B cell (primary cell): Measurements from ENCODE around the gene PKP2. TPM values are rescaled to one million over a fixed set of nuclear protein-coding genes. Genes with fewer than 3 reads are reported as not detected.

Source experiments
- ATAC-seq: fragments of 200-7000 bp; cut with Tn5 transposase; one replicate; pipeline ENCODE4 v1.10.0; 2021; ENCODE audit warnings: low read depth, mild to moderate bottlenecking, moderate number of reproducible peaks, moderate library complexity
- CTCF ChIA-PET: fragments of 350-600 bp; sonication (Branson Sonifier 250); formaldehyde crosslinking; loops from one replicate; lab custom pipeline; 2021; ENCODE audit warnings: antibody characterized with exemption, inconsistent platforms; lab: Charles Lee
- POLR2A ChIA-PET: fragments of 350-600 bp; sonication (Branson Sonifier 250); formaldehyde crosslinking; loops from one replicate; lab custom pipeline; 2021; ENCODE audit warnings: antibody characterized with exemption; lab: Charles Lee
- DNase-seq: peaks from one replicate; pipeline ENCODE4 v3.0.0; 2013
- H2AFZ ChIP-seq: 2 replicates; pipeline ENCODE4 v1.6.1; 2012; ENCODE audit warnings: mild to moderate bottlenecking, low read depth, low read length; ENCODE audit not compliant: insufficient read depth, poor library complexity, severe bottlenecking
- H3K27ac ChIP-seq, 2 donors: 1 replicate in 1 of 2; 2 replicates in 1 of 2; pipeline ENCODE4 v1.5.1; 2012 to 2013; ENCODE audit warnings: low read length in 2 of 2, mild to moderate bottlenecking in 2 of 2, moderate library complexity in 1 of 2
- H3K27me3 ChIP-seq, 4 experiments: fragments of 200-600 bp in 1 of 4; sonication (generic) in 1 of 4; replicated peaks in 1 of 4; 1 replicate in 2 of 4; 2 replicates in 2 of 4; pipeline versions ENCODE4 v1.6.1 to v1.7.0; 2013 to 2016; ENCODE audit warnings: low read length in 3 of 4, mild to moderate bottlenecking in 2 of 4, mixed read lengths in 1 of 4, moderate library complexity in 1 of 4; ENCODE audit not compliant: insufficient read depth in 4 of 4, control insufficient read depth in 3 of 4; ENCODE audit errors: control extremely low read depth in 1 of 4
- H3K36me3 ChIP-seq, 2 experiments: replicated peaks in 1 of 2; 1 replicate in 1 of 2; 2 replicates in 1 of 2; pipeline versions ENCODE4 v1.6.1 to v1.7.1; 2013; ENCODE audit warnings: low read length in 1 of 2; ENCODE audit not compliant: insufficient read depth in 2 of 2, control insufficient read depth in 1 of 2; ENCODE audit errors: control extremely low read depth in 1 of 2, extremely low read depth in 1 of 2
- H3K4me1 ChIP-seq, 2 donors: fragments of 200-600 bp in 1 of 2; sonication (generic) in 1 of 2; 1 replicate in 1 of 2; 2 replicates in 1 of 2; pipeline versions ENCODE4 v1.5.1 to v1.6.1; 2013 to 2017; ENCODE audit warnings: low read length in 2 of 2; ENCODE audit not compliant: control insufficient read depth in 2 of 2, insufficient read depth in 2 of 2
- H3K4me2 ChIP-seq: replicated peaks from 2 replicates; pipeline ENCODE3; 2012; ENCODE audit warnings: mild to moderate bottlenecking, low read depth, low read length; ENCODE audit not compliant: poor library complexity, severe bottlenecking
- H3K4me3 ChIP-seq, 5 experiments: fragments of 200-600 bp in 1 of 5; sonication (generic) in 1 of 5; 1 replicate in 3 of 5; 2 replicates in 2 of 5; pipeline versions ENCODE4 v1.5.1 to v1.7.0; 2011 to 2016; ENCODE audit warnings: low read length in 4 of 5, mild to moderate bottlenecking in 4 of 5, low read depth in 2 of 5, control low read depth in 1 of 5, moderate library complexity in 1 of 5; ENCODE audit not compliant: insufficient read depth in 1 of 5; ENCODE audit errors: control extremely low read depth in 1 of 5, extremely low read depth in 1 of 5
- H3K79me2 ChIP-seq: fragments of 200-600 bp; sonication (generic); one replicate; pipeline ENCODE4 v1.6.0; 2016; ENCODE audit warnings: low read length; ENCODE audit not compliant: control insufficient read depth, insufficient read depth
- H3K9ac ChIP-seq: fragments of 200-600 bp; sonication (generic); 2 replicates; pipeline ENCODE4 v1.6.1; 2017; ENCODE audit warnings: mild to moderate bottlenecking, low read length, moderate library complexity
- H3K9me3 ChIP-seq, 3 donors: one replicate each; pipeline versions ENCODE4 v1.6.1 to v1.7.1; 2013; ENCODE audit warnings: low read length in 2 of 3; ENCODE audit not compliant: control insufficient read depth in 2 of 3, insufficient read depth in 1 of 3; ENCODE audit errors: control extremely low read depth in 1 of 3
- H4K20me1 ChIP-seq: 2 replicates; pipeline ENCODE4 v1.6.0; 2012; ENCODE audit warnings: mild to moderate bottlenecking, low read length; ENCODE audit not compliant: insufficient read depth, control insufficient read depth, poor library complexity, severe bottlenecking
- H3K27ac Mint-ChIP-seq: one replicate; pipeline ENCODE4 v1.8.0; 2021; ENCODE audit warnings: mixed read lengths
- H3K27me3 Mint-ChIP-seq: one replicate; pipeline ENCODE4 v1.8.0; 2021; ENCODE audit warnings: mixed read lengths
- H3K4me1 Mint-ChIP-seq: one replicate; pipeline ENCODE4 v1.8.0; 2021; ENCODE audit warnings: mixed read lengths
- H3K4me3 Mint-ChIP-seq: one replicate; pipeline ENCODE4 v1.8.0; 2021; ENCODE audit warnings: mixed read lengths
- H3K9me3 Mint-ChIP-seq: one replicate; pipeline ENCODE4 v1.8.0; 2022; ENCODE audit warnings: mixed read lengths; ENCODE audit not compliant: insufficient read depth
- EZH2 ChIP-seq: IDR thresholded peaks from 2 replicates; pipeline ENCODE4 v1.6.1; 2012; ENCODE audit warnings: borderline replicate concordance, low read depth, mild to moderate bottlenecking, moderate library complexity, low read length; ENCODE audit not compliant: insufficient read depth, poor library complexity, severe bottlenecking
- WGBS: methylation state at CpG from one replicate; pipeline ENCODE4 v1.1.5; 2013; ENCODE audit warnings: missing lambda C conversion rate; ENCODE audit not compliant: insufficient coverage; 5-methylcytosine and 5-hydroxymethylcytosine counted together
- intact Hi-C: fragments of 100-400 bp; cut with micrococcal nuclease; formaldehyde crosslinking; loops from one replicate; pipeline ENCODE4 v1.10.0; 2022
- polyA plus RNA-seq: library from polyadenylated mRNA; depleted of rRNA; stranded (reverse); fragments of >200 nt; gene quantifications from 2 replicates; pipeline ENCODE4 v1.2.3, GENCODE V29; 2012
- total RNA-seq, 2 donors: library from RNA; stranded (reverse); fragments of 120-200 nt in 1 of 2; gene quantifications; 1 replicate in 1 of 2; 2 replicates in 1 of 2; pipeline versions ENCODE4 v1.2.3 to v1.2.4, GENCODE V29; 2013 to 2022
- TF ChIP-seq, protein P1 (sequence below): fragments of 200-600 bp; IDR thresholded peaks from one replicate; pipeline ENCODE4 v1.8.0; 2022; ENCODE audit warnings: antibody characterized with exemption, mild to moderate bottlenecking

Gene PKP2
- total and polyA plus RNA-seq, 2 donors (not counting 1 experiment from before 2014, with no cell fraction given) = not detected

DNA sequence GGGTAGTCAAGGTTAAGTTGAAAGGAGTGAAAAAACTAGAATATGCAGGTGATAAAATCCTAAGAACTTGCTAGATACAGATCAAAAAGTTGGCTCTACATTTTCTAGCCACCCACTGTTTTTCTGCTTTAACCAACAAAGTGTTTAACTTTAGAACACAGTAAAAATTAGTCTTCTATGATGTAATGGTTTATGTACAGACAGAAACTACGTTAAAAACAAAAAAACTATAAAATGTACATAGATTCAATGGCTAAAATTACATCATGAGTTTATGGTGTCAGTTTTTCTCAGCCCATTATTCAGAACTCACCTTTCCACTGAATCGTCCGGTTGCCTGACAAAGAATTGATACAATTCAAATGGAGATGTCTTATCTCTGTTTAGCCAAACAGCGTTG is 143.0 kb downstream of the PKP2 start:
- H3K27ac ChIP-seq = peak overlapping the region in 1 of 2 donors; percentile 65
- intact Hi-C loops = loop anchor here (2.0 to 10.0 kb wide), 2 partner anchors 851 to 1999 kb away; partner anchors contain the start of gene CAPRIN2

GRCh38 chr12:32743264-32743663 is 153.3 kb downstream of the PKP2 start:
- Mint-ChIP-seq H3K4me3 (no peak overlapping the region), H3K27me3 (no peaks in the 10 kb centered on the region), H3K27ac (no peak overlapping the region), H3K4me1 (no peaks in the 10 kb centered on the region), H3K9me3 (no peaks in the 10 kb centered on the region)
- ChIA-PET POLR2A (no interaction called here), CTCF (interaction anchor here (4.0 kb wide), 1 partner anchor 12 kb away, joined by 14 read pairs; the partner anchor contains the start of gene YARS2)
- Histone ChIP-seq H2AFZ (no peak overlapping the region), H3K79me2 (peaks cover 3% of the 10 kb centered on the region), H3K27me3 (no peaks in the 10 kb centered on the region), H3K9me3 (no peaks in the 10 kb centered on the region), H4K20me1 (no peaks in the 10 kb centered on the region), H3K9ac (no peak overlapping the region), H3K36me3 (peaks cover 2 to 71% of the 10 kb centered on the region in 2 experiments), H3K4me2 (no peak overlapping the region), H3K4me3 (no peak overlapping the region), H3K4me1 (no peaks in the 10 kb centered on the region), H3K27ac (no peak overlapping the region)
- DNase-seq = no peak
- TF ChIP-seq EZH2 = no peak
- TF ChIP-seq, protein P1, sequence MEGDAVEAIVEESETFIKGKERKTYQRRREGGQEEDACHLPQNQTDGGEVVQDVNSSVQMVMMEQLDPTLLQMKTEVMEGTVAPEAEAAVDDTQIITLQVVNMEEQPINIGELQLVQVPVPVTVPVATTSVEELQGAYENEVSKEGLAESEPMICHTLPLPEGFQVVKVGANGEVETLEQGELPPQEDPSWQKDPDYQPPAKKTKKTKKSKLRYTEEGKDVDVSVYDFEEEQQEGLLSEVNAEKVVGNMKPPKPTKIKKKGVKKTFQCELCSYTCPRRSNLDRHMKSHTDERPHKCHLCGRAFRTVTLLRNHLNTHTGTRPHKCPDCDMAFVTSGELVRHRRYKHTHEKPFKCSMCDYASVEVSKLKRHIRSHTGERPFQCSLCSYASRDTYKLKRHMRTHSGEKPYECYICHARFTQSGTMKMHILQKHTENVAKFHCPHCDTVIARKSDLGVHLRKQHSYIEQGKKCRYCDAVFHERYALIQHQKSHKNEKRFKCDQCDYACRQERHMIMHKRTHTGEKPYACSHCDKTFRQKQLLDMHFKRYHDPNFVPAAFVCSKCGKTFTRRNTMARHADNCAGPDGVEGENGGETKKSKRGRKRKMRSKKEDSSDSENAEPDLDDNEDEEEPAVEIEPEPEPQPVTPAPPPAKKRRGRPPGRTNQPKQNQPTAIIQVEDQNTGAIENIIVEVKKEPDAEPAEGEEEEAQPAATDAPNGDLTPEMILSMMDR = no peak
- ATAC-seq = no peak
- WGBS = 100% methylated on average over 1 of the region's 2 CpGs
- intact Hi-C loops = no loop called here

More for the DNA sequence above, 143.0 kb downstream of the PKP2 start:
- no peak overlapping the region for H2AFZ ChIP-seq
- Mint-ChIP-seq H3K27me3 (no peaks in the 10 kb centered on the region), H3K27ac (peak overlapping the region; percentile 53), H3K9me3 (no peaks in the 10 kb centered on the region), H3K4me1 (peaks cover 19% of the 10 kb centered on the region), H3K4me3 (peak overlapping the region; percentile 93)
- no peaks in the 10 kb centered on the region for H4K20me1 ChIP-seq
- ChIA-PET POLR2A (no interaction called here), CTCF (interaction anchor here (2.9 to 5.8 kb wide), 2 partner anchors 8 to 1268 kb away, joined by 14 to 84 read pairs; partner anchors contain the start of gene ALG10)
- H3K4me1 ChIP-seq = peaks cover 12 to 15% of the 10 kb centered on the region in 2 donors
- H3K4me2 ChIP-seq = no peak overlapping the region
- no peaks in the 10 kb centered on the region for H3K9me3 ChIP-seq
- H3K36me3 ChIP-seq = peaks cover 5 to 39% of the 10 kb centered on the region in 2 experiments
- no peak for ATAC-seq
- peaks cover 17% of the 10 kb centered on the region for H3K79me2 ChIP-seq
- no peak overlapping the region for H3K9ac ChIP-seq
- TF ChIP-seq, protein P1 = no peak
- TF ChIP-seq EZH2 = no peak
- no peak overlapping the region for H3K4me3 ChIP-seq
- 67% methylated on average over 1 of the region's 4 CpGs for WGBS
- H3K27me3 ChIP-seq = no peaks in the 10 kb centered on the region
- DNase-seq = no peak
